ENCODE results near the gene HKDC1.

GRCh38 chr10:69250041-69250440 lies 29.9 kb downstream of the HKDC1 start:
- TF ChIP-seq CTCF (IDR thresholded peaks at IDR 0.05; ENCODE audit: insufficient read depth, low read length, poor library complexity, severe bottlenecking) (no peak), EZH2phosphoT487 (conservative IDR thresholded peaks at IDR 0.05; ENCODE audit: low read length) (no peak)
